Ascending aorta (tissue), 2 donors: ENCODE results near the gene TMEM100. TPM values are rescaled to one million over a fixed set of nuclear protein-coding genes. Genes with fewer than 3 reads are reported as not detected.

Source experiments
- DNase-seq, 2 donors: peaks; one replicate each; pipeline ENCODE4 v3.0.0-alpha.2; 2019; ENCODE audit warnings: low spot score in 2 of 2
- H3K27ac ChIP-seq, 2 donors: fragments of 200-600 bp; sonication (generic); one replicate each; pipeline ENCODE4 v1.5.1; 2016 to 2017; ENCODE audit warnings: mild to moderate bottlenecking in 1 of 2
- H3K27me3 ChIP-seq: fragments of 200-600 bp; sonication (generic); one replicate; pipeline ENCODE4 v1.5.1; 2017
- H3K36me3 ChIP-seq, 2 donors: fragments of 200-600 bp; sonication (generic); one replicate each; pipeline ENCODE4 v1.5.1; 2016
- H3K4me1 ChIP-seq, 2 donors: fragments of 200-600 bp; sonication (generic); one replicate each; pipeline ENCODE4 v1.5.1; 2016 to 2017; ENCODE audit warnings: mild to moderate bottlenecking in 1 of 2
- H3K4me3 ChIP-seq, 2 donors: fragments of 200-600 bp; sonication (generic); one replicate each; pipeline ENCODE4 v1.5.1; 2016 to 2017; ENCODE audit warnings: mild to moderate bottlenecking in 1 of 2
- H3K9me3 ChIP-seq, 2 donors: fragments of 200-600 bp; sonication (generic); one replicate each; pipeline ENCODE4 v1.5.1; 2016
- intact Hi-C: fragments of 100-400 bp; cut with DNase I; formaldehyde crosslinking; loops from one replicate; pipeline ENCODE4 v1.15.1; 2023
- total RNA-seq: library from RNA; depleted of rRNA; stranded (reverse); fragments of >200 nt; gene quantifications from one replicate; pipeline ENCODE4 v1.1.0, GENCODE V29; 2016
- TF ChIP-seq, protein P1 (sequence below), 3 experiments: fragments of 200-600 bp in 2 of 3; fragments of 450-650 bp in 1 of 3; sonication (generic) in 2 of 3; IDR thresholded peaks; one replicate each; pipeline ENCODE4 v1.5.1; 2016 to 2019; ENCODE audit warnings: antibody characterized with exemption in 3 of 3, mild to moderate bottlenecking in 1 of 3, moderate library complexity in 1 of 3

TMEM100 gene
- total RNA-seq, 1 donor from 2014 or later: 1.7 TPM

GRCh38 chr17:55706808-55707773 lies 15.6 kb downstream of the TMEM100 start:
- intact Hi-C loops: no loop called here
- Histone ChIP-seq H3K27ac (no peak overlapping the region), H3K4me3 (no peak overlapping the region), H3K9me3 (no peaks in the 10 kb centered on the region), H3K27me3 (no peaks in the 10 kb centered on the region), H3K4me1 (peaks cover 0 to 8% of the 10 kb centered on the region in 2 donors), H3K36me3 (no peaks in the 10 kb centered on the region)
- TF ChIP-seq, protein P1, sequence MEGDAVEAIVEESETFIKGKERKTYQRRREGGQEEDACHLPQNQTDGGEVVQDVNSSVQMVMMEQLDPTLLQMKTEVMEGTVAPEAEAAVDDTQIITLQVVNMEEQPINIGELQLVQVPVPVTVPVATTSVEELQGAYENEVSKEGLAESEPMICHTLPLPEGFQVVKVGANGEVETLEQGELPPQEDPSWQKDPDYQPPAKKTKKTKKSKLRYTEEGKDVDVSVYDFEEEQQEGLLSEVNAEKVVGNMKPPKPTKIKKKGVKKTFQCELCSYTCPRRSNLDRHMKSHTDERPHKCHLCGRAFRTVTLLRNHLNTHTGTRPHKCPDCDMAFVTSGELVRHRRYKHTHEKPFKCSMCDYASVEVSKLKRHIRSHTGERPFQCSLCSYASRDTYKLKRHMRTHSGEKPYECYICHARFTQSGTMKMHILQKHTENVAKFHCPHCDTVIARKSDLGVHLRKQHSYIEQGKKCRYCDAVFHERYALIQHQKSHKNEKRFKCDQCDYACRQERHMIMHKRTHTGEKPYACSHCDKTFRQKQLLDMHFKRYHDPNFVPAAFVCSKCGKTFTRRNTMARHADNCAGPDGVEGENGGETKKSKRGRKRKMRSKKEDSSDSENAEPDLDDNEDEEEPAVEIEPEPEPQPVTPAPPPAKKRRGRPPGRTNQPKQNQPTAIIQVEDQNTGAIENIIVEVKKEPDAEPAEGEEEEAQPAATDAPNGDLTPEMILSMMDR (IDR thresholded peaks at IDR 0.05): no peak
- DNase-seq: no peak

DNA sequence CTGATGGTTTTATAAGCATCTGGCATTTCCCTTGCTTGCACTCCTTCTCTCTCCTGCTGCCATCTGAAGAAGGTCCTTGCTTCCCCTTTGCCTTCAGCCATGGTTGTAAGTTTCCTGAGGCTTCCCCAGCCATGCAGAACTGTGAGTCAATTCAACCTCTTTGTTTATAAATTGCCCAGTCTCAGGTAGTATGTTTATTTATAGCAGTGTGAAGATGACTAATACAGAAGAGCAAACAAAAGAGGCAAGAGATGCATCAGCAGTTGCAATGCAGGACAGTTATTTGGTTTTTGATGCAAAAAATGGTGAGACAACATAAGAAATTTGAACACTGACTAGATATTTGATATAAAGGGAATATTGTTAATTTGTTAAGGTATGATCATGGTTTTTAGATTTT lies 16.8 kb downstream of the TMEM100 start:
- DNase-seq: no peak
- H3K36me3 ChIP-seq: no peaks in the 10 kb centered on the region
- TF ChIP-seq, protein P1 (IDR thresholded peaks at IDR 0.05): no peak
- H3K4me3 ChIP-seq: no peak overlapping the region
- no peaks in the 10 kb centered on the region for H3K27me3 ChIP-seq
- H3K27ac ChIP-seq: no peak overlapping the region
- intact Hi-C loops: no loop called here
- H3K4me1 ChIP-seq: peaks cover 0 to 8% of the 10 kb centered on the region in 2 donors
- H3K9me3 ChIP-seq: no peaks in the 10 kb centered on the region

- Histone ChIP-seq H3K4me3 (no peak overlapping the region), H3K4me1 (no peaks in the 10 kb centered on the region), H3K27me3 (no peaks in the 10 kb centered on the region), H3K27ac (no peak overlapping the region), H3K9me3 (no peaks in the 10 kb centered on the region), H3K36me3 (no peaks in the 10 kb centered on the region)
- intact Hi-C loops: no loop called here
- TF ChIP-seq, protein P1 (IDR thresholded peaks at IDR 0.05): no peak
- no peak for DNase-seq
Measured at GRCh38 chr17:55704401-55704800, 18.3 kb downstream of the TMEM100 start.

DNA sequence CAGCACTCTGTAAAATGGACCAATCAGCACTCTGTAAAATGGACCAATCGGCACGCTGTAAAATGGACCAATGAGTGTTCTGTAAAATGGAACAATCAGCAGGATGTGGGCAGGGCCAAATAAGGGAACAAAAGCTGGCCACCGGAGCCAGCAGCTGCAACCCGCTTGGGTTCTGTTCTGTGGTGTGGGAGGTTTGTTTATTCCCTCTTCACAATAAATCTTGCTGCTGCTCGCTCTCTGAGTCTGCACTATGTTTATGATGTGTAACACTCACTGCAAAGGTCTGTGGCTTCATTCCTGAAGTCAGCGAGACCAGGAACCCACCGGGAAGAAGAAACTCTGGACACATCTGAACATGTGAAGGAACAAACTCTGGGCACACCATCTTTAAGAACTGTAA lies 20.5 kb downstream of the TMEM100 start:
- no peaks in the 10 kb centered on the region for H3K4me1 ChIP-seq
- intact Hi-C loops: no loop called here
- no peak overlapping the region for H3K4me3 ChIP-seq

DNA sequence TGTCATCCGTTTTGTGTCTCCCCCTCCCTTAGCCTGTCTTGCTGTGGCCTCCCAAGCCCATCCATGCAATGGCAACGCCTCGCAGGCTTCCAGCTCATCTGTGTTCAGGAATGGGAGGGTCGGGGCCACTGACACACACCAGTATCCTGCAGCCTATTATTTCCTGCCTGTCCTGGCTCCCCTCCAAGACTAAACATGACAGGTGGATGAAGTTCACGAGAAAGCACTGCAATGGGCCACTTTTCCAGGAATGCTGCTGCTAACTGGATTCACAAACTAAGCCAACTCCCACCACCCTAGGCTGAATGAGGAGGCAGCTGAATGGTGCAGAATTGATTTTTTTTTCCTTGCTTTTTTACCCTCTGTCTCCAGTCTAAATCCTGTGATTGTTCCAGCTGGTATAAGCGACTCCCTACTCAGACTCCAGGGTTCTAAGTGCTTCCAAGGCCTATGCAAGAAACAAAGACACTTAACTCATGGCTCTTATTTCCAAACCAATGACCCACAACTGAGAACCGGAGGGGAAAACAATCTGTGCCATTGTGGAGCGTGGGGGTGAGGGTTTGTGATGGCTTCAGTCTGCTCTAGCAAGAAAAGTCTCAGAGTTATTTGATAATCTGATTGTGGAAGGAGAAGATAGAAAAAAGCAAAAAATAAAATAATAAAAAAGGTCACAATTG lies 23.3 kb downstream of the TMEM100 start:
- intact Hi-C loops: no loop called here
- DNase-seq: no peak
- Histone ChIP-seq H3K9me3 (no peaks in the 10 kb centered on the region), H3K27ac (no peak overlapping the region), H3K27me3 (no peaks in the 10 kb centered on the region), H3K4me1 (no peaks in the 10 kb centered on the region), H3K4me3 (no peak overlapping the region), H3K36me3 (no peaks in the 10 kb centered on the region)
- TF ChIP-seq, protein P1 (IDR thresholded peaks at IDR 0.05): no peak

More for the DNA sequence above, 20.5 kb downstream of the TMEM100 start:
- H3K9me3 ChIP-seq: no peaks in the 10 kb centered on the region
- no peaks in the 10 kb centered on the region for H3K27me3 ChIP-seq
- TF ChIP-seq, protein P1 (IDR thresholded peaks at IDR 0.05): no peak
- H3K36me3 ChIP-seq: no peaks in the 10 kb centered on the region
- no peak overlapping the region for H3K27ac ChIP-seq
- no peak for DNase-seq
